ENCODE data around the gene CUL4B. TPM values are rescaled to one million over a fixed set of nuclear protein-coding genes. Genes with fewer than 3 reads are reported as not detected.

The CUL4B gene
- total RNA-seq, 6 experiments from 2014 or later, result 116 to 151 (median 134) TPM

GRCh38 chrX:120570011-120570600 lies 9.3 kb upstream of the CUL4B start:
- H3K27ac Mint-ChIP-seq, result no peak overlapping the region
- H3K27me3 Mint-ChIP-seq (ENCODE audit: insufficient read depth), result no peaks in the 10 kb centered on the region
- no peaks in the 10 kb centered on the region for H3K36me3 Mint-ChIP-seq (ENCODE audit: low read depth)
- H3K9me3 Mint-ChIP-seq, result no peaks in the 10 kb centered on the region
- no peak for TF ChIP-seq CTCF (IDR thresholded peaks at IDR 0.05)
- H3K4me3 Mint-ChIP-seq, result no peak overlapping the region
- no peaks in the 10 kb centered on the region for H3K4me1 Mint-ChIP-seq (ENCODE audit: low read depth)
- no peak for DNase-seq

GRCh38 chrX:120568609-120569008 lies 7.8 kb upstream of the CUL4B start:
- H3K4me1 Mint-ChIP-seq (ENCODE audit: low read depth), result no peaks in the 10 kb centered on the region
- H3K36me3 Mint-ChIP-seq (ENCODE audit: low read depth), result no peaks in the 10 kb centered on the region
- DNase-seq, result no peak
- no peaks in the 10 kb centered on the region for H3K27me3 Mint-ChIP-seq (ENCODE audit: insufficient read depth)
- no peak for TF ChIP-seq CTCF (IDR thresholded peaks at IDR 0.05)
- no peak overlapping the region for H3K4me3 Mint-ChIP-seq
- H3K27ac Mint-ChIP-seq, result no peak overlapping the region
- no peaks in the 10 kb centered on the region for H3K9me3 Mint-ChIP-seq

- Mint-ChIP-seq H3K9me3 (no peaks in the 10 kb centered on the region), H3K27me3 (ENCODE audit: insufficient read depth) (no peaks in the 10 kb centered on the region), H3K36me3 (ENCODE audit: low read depth) (no peaks in the 10 kb centered on the region), H3K4me3 (no peak overlapping the region), H3K4me1 (ENCODE audit: low read depth) (no peaks in the 10 kb centered on the region), H3K27ac (no peak overlapping the region)
- TF ChIP-seq CTCF (IDR thresholded peaks at IDR 0.05), result no peak
- no peak for DNase-seq
These were observed 7.3 kb upstream of the CUL4B start for GRCh38 chrX:120568035-120568434.

- no peak for TF ChIP-seq CTCF (IDR thresholded peaks at IDR 0.05)
- Mint-ChIP-seq H3K4me3 (no peak overlapping the region), H3K27ac (no peak overlapping the region), H3K27me3 (ENCODE audit: insufficient read depth) (no peaks in the 10 kb centered on the region), H3K4me1 (ENCODE audit: low read depth) (peaks cover 11% of the 10 kb centered on the region), H3K36me3 (ENCODE audit: low read depth) (no peaks in the 10 kb centered on the region), H3K9me3 (no peaks in the 10 kb centered on the region)
- DNase-seq, result no peak
These were observed 6.1 kb upstream of the CUL4B start for GRCh38 chrX:120566817-120567216.

GRCh38 chrX:120564925-120565324 lies 4.2 kb upstream of the CUL4B start:
- H3K4me1 Mint-ChIP-seq (ENCODE audit: low read depth), result peaks cover 12% of the 10 kb centered on the region
- no peak for TF ChIP-seq CTCF (IDR thresholded peaks at IDR 0.05)
- peaks cover under 1% of the 10 kb centered on the region for H3K36me3 Mint-ChIP-seq (ENCODE audit: low read depth)
- no peak overlapping the region for H3K4me3 Mint-ChIP-seq
- no peak for DNase-seq
- H3K27me3 Mint-ChIP-seq (ENCODE audit: insufficient read depth), result no peaks in the 10 kb centered on the region
- H3K9me3 Mint-ChIP-seq, result no peaks in the 10 kb centered on the region
- H3K27ac Mint-ChIP-seq, result no peak overlapping the region

GRCh38 chrX:120562569-120562926 lies 1.8 kb upstream of the CUL4B start:
- Mint-ChIP-seq H3K27me3 (ENCODE audit: insufficient read depth) (no peaks in the 10 kb centered on the region), H3K4me1 (ENCODE audit: low read depth) (peaks cover 12% of the 10 kb centered on the region), H3K27ac (peak overlapping the region; percentile 97), H3K9me3 (no peaks in the 10 kb centered on the region), H3K36me3 (ENCODE audit: low read depth) (peaks cover 23% of the 10 kb centered on the region), H3K4me3 (peak overlapping the region; percentile 100)
- no peak for DNase-seq
- no peak for TF ChIP-seq CTCF (IDR thresholded peaks at IDR 0.05)

Measured in HFFc6 (cell line).